SK-N-SH (cell line): ENCODE data around the gene GBX2. TPM values are rescaled to one million over a fixed set of nuclear protein-coding genes. Genes with fewer than 3 reads are reported as not detected.
A peak's percentile ranks its signal among the peaks of the same experiment; 100 is the strongest.

Experiments used
- CTCF ChIA-PET: fragments of 300-600, 350-600 bp; formaldehyde crosslinking; extraction: SDS; loops from one replicate; lab custom pipeline; 2021; lab: Yijun Ruan, JAX
- POLR2A ChIA-PET: fragments of 350-600 bp; sonication (Branson Sonifier 250); formaldehyde crosslinking; extraction: SDS; loops from one replicate; lab custom pipeline; 2020; ENCODE audit warnings: antibody characterized with exemption, inconsistent platforms; lab: Yijun Ruan, JAX
- DNase-seq: peaks from one replicate; pipeline ENCODE4 v3.0.0; 2012
- H2AFZ ChIP-seq: fragments of 200-600 bp; sonication (generic); 2 replicates; pipeline ENCODE4 v1.8.1; 2016; ENCODE audit warnings: antibody characterized with exemption, mild to moderate bottlenecking, low read depth
- H3F3A ChIP-seq: fragments of 200-600 bp; sonication (generic); replicated peaks from 2 replicates; pipeline ENCODE3; 2016; ENCODE audit warnings: antibody characterized with exemption, mild to moderate bottlenecking; ENCODE audit not compliant: insufficient read depth
- H3K27ac ChIP-seq, 2 experiments: fragments of 200-500 bp in 1 of 2; fragments of 200-600 bp in 1 of 2; sonication (Bioruptor generic) in 1 of 2; sonication (generic), shearing (Covaris generic) in 1 of 2; 2 replicates each; pipeline versions ENCODE4 v1.5.1 to v1.6.1; 2014 to 2016; ENCODE audit warnings: low read depth in 2 of 2, inconsistent platforms in 1 of 2, low read length in 1 of 2, mild to moderate bottlenecking in 1 of 2, mixed read lengths in 1 of 2
- H3K27me3 ChIP-seq: fragments of 200-600 bp; sonication (generic), shearing (Covaris generic); 2 replicates; pipeline ENCODE4 v1.6.1; 2016; ENCODE audit warnings: mixed run types; ENCODE audit not compliant: insufficient read depth
- H3K36me3 ChIP-seq, 2 experiments: fragments of 200-500 bp in 1 of 2; fragments of 200-600 bp in 1 of 2; sonication (Bioruptor generic) in 1 of 2; sonication (generic) in 1 of 2; replicated peaks in 1 of 2; 2 replicates each; pipeline versions ENCODE3 to v1.5.1; 2014 to 2016; ENCODE audit warnings: low read length in 1 of 2, mild to moderate bottlenecking in 1 of 2; ENCODE audit not compliant: insufficient read depth in 2 of 2, control insufficient read depth in 1 of 2
- H3K4me1 ChIP-seq, 2 experiments: fragments of 200-500 bp in 1 of 2; fragments of 200-600 bp in 1 of 2; sonication (Bioruptor generic) in 1 of 2; sonication (generic), shearing (Covaris generic) in 1 of 2; 2 replicates each; pipeline versions ENCODE4 v1.5.1 to v1.6.1; 2014 to 2016; ENCODE audit warnings: low read depth in 1 of 2, low read length in 1 of 2, mixed run types in 1 of 2; ENCODE audit not compliant: insufficient read depth in 2 of 2, control insufficient read depth in 1 of 2
- H3K4me2 ChIP-seq: fragments of 200-600 bp; sonication (generic), shearing (Covaris generic); 2 replicates; pipeline ENCODE4 v1.6.1; 2017; ENCODE audit warnings: mixed run types
- H3K4me3 ChIP-seq, 2 experiments: fragments of 200-500 bp in 1 of 2; fragments of 200-600 bp in 1 of 2; sonication (Bioruptor generic) in 1 of 2; sonication (generic), shearing (Covaris generic) in 1 of 2; 2 replicates each; pipeline versions ENCODE4 v1.5.1 to v1.8.1; 2014 to 2016; ENCODE audit warnings: low read depth in 2 of 2, inconsistent platforms in 1 of 2, low read length in 1 of 2, mild to moderate bottlenecking in 1 of 2, mixed read lengths in 1 of 2, moderate library complexity in 1 of 2
- H3K79me2 ChIP-seq: fragments of 200-600 bp; sonication (generic); 2 replicates; pipeline ENCODE4 v1.8.1; 2017; ENCODE audit warnings: mild to moderate bottlenecking; ENCODE audit not compliant: insufficient read depth
- H3K9ac ChIP-seq: fragments of 200-600 bp; sonication (generic); 2 replicates; pipeline ENCODE4 v1.6.1; 2017; ENCODE audit warnings: mixed run types
- H3K9me2 ChIP-seq: fragments of 200-600 bp; sonication (generic); 2 replicates; pipeline ENCODE4 v1.6.1; 2017; ENCODE audit warnings: mixed run types
- H3K9me3 ChIP-seq: fragments of 200-600 bp; sonication (generic); 2 replicates; pipeline ENCODE4 v1.6.1; 2017; ENCODE audit warnings: mixed run types, mild to moderate bottlenecking, moderate library complexity
- H4K20me1 ChIP-seq: fragments of 200-600 bp; sonication (generic); 2 replicates; pipeline ENCODE4 v1.6.1; 2017; ENCODE audit warnings: mild to moderate bottlenecking, mixed run types; ENCODE audit not compliant: insufficient read depth
- CHD2 ChIP-seq: fragments of 150-350 bp; IDR thresholded peaks from 2 replicates; pipeline ENCODE4 v1.6.1; 2018; ENCODE audit warnings: low read length; ENCODE audit not compliant: partially characterized antibody
- EZH2phosphoT487 ChIP-seq: fragments of 200-600 bp; sonication (generic); IDR thresholded peaks from 2 replicates; pipeline ENCODE4 v1.6.1; 2017; ENCODE audit warnings: low read depth, mixed run types, mild to moderate bottlenecking, antibody characterized with exemption, moderate library complexity, borderline replicate concordance
- FOXJ3 ChIP-seq: sonication (generic); formaldehyde crosslinking; IDR thresholded peaks from 2 replicates; pipeline ENCODE4 v1.5.1; 2020; ENCODE audit warnings: mild to moderate bottlenecking, missing genetic modification reagents
- GABPA ChIP-seq: IDR thresholded peaks from 2 replicates; pipeline ENCODE4 v1.4.0; 2012; ENCODE audit warnings: low read depth, mild to moderate bottlenecking
- MAX ChIP-seq: IDR thresholded peaks from 2 replicates; pipeline ENCODE4 v1.4.0; 2012; ENCODE audit warnings: low read depth
- MXI1 ChIP-seq: IDR thresholded peaks from 2 replicates; pipeline ENCODE4 v1.6.1; 2012; ENCODE audit warnings: mild to moderate bottlenecking, low read depth, low read length, improper control_type of control experiment
- NRF1 ChIP-seq: IDR thresholded peaks from 2 replicates; pipeline ENCODE4 v1.6.1; 2012; ENCODE audit warnings: low read depth, mild to moderate bottlenecking, low read length
- POLR2AphosphoS5 ChIP-seq: IDR thresholded peaks from 2 replicates; pipeline ENCODE4 v1.6.1; 2012; ENCODE audit warnings: low read depth, low read length
- RAD21 ChIP-seq: IDR thresholded peaks from 2 replicates; pipeline ENCODE4 v1.6.1; 2012; ENCODE audit warnings: mild to moderate bottlenecking, low read length
- RFX5 ChIP-seq: IDR thresholded peaks from 2 replicates; pipeline ENCODE4 v1.6.1; 2012; ENCODE audit warnings: mild to moderate bottlenecking, improper control_type of control experiment, low read length
- USF1 ChIP-seq: IDR thresholded peaks from 2 replicates; pipeline ENCODE4 v1.4.0; 2012; ENCODE audit warnings: low read depth, borderline replicate concordance
- WGBS: methylation state at CpG from one replicate; pipeline ENCODE4 v1.1.6; 2017; ENCODE audit warnings: low lambda C conversion rate; 5-methylcytosine and 5-hydroxymethylcytosine counted together
- polyA plus RNA-seq, 3 experiments: library from polyadenylated mRNA; depleted of rRNA; stranded (reverse); fragments of >200 nt; gene quantifications; 2 replicates each; pipeline ENCODE4 v1.2.3, GENCODE V29; 2012
- TF ChIP-seq, protein P1 (sequence below): IDR thresholded peaks from 2 replicates; pipeline ENCODE4 v1.4.0; 2012; ENCODE audit warnings: low read depth, borderline replicate concordance

GBX2 gene
- 0.03 and 0.16 TPM in 2 replicates for polyA plus RNA-seq (2012; rRNA removed)
- 0.08 and 0.14 TPM in 2 replicates for polyA plus RNA-seq (2012; cell fraction: cytosol; rRNA removed)
- polyA plus RNA-seq (2012; cell fraction: nucleus; rRNA removed) = 0.14 and 0.33 TPM in 2 replicates

GRCh38 chr2:236168110-236169080 is at the start of gene GBX2:
Gene GBX2, minus strand, starts transcription at chr2:236168386. Its CDS starts 415 bp downstream, at chr2:236167971.
- no peak within 1 kb of the TSS for H2AFZ ChIP-seq
- H3K27me3 ChIP-seq = peaks cover 92% of the 10 kb centered on the region
- no peaks in the 10 kb centered on the region for H4K20me1 ChIP-seq
- peaks cover 0 to 12% of the 10 kb centered on the region in 2 experiments; a peak in 2 of 4 replicates for H3K4me1 ChIP-seq
- CTCF ChIA-PET = interaction anchor here (1.0 to 5.2 kb wide), 4 partner anchors 9 to 402 kb away, joined by 3 to 43 read pairs (median 31); no protein-coding TSS in a partner anchor
- DNase-seq = peak; percentile 91
- no peaks in the 10 kb centered on the region for H3F3A ChIP-seq
- no peaks in the 10 kb centered on the region for H3K9me3 ChIP-seq
- H3K27ac ChIP-seq = no peak within 1 kb of the TSS
- H3K36me3 ChIP-seq = no peaks in the 10 kb centered on the region
- no peak within 1 kb of the TSS for H3K9ac ChIP-seq
- POLR2A ChIA-PET = interaction anchor here (1.2 kb wide), 1 partner anchor 10 kb away, joined by 3 read pairs; no protein-coding TSS in a partner anchor
- TF ChIP-seq GABPA (no peak), NRF1 (no peak), USF1 (peak; percentile 91), FOXJ3 (CRISPR knock-in tag) (no peak), MAX (peak; percentile 21; the same call in 1 of the 2 replicates), RAD21 (no peak)
- TF ChIP-seq, protein P1, sequence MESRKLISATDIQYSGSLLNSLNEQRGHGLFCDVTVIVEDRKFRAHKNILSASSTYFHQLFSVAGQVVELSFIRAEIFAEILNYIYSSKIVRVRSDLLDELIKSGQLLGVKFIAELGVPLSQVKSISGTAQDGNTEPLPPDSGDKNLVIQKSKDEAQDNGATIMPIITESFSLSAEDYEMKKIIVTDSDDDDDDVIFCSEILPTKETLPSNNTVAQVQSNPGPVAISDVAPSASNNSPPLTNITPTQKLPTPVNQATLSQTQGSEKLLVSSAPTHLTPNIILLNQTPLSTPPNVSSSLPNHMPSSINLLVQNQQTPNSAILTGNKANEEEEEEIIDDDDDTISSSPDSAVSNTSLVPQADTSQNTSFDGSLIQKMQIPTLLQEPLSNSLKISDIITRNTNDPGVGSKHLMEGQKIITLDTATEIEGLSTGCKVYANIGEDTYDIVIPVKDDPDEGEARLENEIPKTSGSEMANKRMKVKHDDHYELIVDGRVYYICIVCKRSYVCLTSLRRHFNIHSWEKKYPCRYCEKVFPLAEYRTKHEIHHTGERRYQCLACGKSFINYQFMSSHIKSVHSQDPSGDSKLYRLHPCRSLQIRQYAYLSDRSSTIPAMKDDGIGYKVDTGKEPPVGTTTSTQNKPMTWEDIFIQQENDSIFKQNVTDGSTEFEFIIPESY = no peak
- TF ChIP-seq, all 33 proteins: peak for 2
- H3K4me3 ChIP-seq = peak within 1 kb of the TSS; percentile 34 to 60
- 10% methylated on average over 40 of the region's 105 CpGs for WGBS
- H3K79me2 ChIP-seq = no peaks in the 10 kb centered on the region
- H3K4me2 ChIP-seq = peak within 1 kb of the TSS; percentile 81
- H3K9me2 ChIP-seq = no peaks in the 10 kb centered on the region

- CTCF ChIA-PET = interaction anchor here (0.5 kb wide), 1 partner anchor 122 kb away, joined by 3 read pairs; no protein-coding TSS in a partner anchor
- H4K20me1 ChIP-seq = no peaks in the 10 kb centered on the region
Observed at GRCh38 chr2:236217926-236218325, 49.7 kb upstream of the GBX2 start.

More at GRCh38 chr2:236217926-236218325, 49.7 kb upstream of the GBX2 start:
- TF ChIP-seq EZH2phosphoT487 (no peak), RFX5 (no peak), RAD21 (no peak), MXI1 (peak; percentile 58; the same call in 1 of the 2 replicates), POLR2AphosphoS5 (no peak), GABPA (no peak), CHD2 (no peak)
- Histone ChIP-seq H3F3A (no peaks in the 10 kb centered on the region), H3K79me2 (no peaks in the 10 kb centered on the region), H3K4me3 (no peak overlapping the region), H3K27ac (no peak overlapping the region), H3K27me3 (no peaks in the 10 kb centered on the region), H2AFZ (no peak overlapping the region), H3K9me2 (no peaks in the 10 kb centered on the region), H3K4me2 (no peak overlapping the region), H3K9me3 (no peaks in the 10 kb centered on the region), H3K36me3 (no peaks in the 10 kb centered on the region), H3K9ac (no peak overlapping the region), H3K4me1 (no peaks in the 10 kb centered on the region)
- POLR2A ChIA-PET = interaction anchor here (0.6 kb wide), 1 partner anchor 778 kb away, joined by 3 read pairs; no protein-coding TSS in a partner anchor
- WGBS = 14% methylated on average over 4 of the region's 4 CpGs
- DNase-seq = peak; percentile 52
